ENCODE measurements around the gene ZNHIT1.
"Not testable (repeated sequence)": the region's sequence is repeated elsewhere in the genome, so short reads cannot be mapped to it uniquely, and the experiment has no call there.

DNA sequence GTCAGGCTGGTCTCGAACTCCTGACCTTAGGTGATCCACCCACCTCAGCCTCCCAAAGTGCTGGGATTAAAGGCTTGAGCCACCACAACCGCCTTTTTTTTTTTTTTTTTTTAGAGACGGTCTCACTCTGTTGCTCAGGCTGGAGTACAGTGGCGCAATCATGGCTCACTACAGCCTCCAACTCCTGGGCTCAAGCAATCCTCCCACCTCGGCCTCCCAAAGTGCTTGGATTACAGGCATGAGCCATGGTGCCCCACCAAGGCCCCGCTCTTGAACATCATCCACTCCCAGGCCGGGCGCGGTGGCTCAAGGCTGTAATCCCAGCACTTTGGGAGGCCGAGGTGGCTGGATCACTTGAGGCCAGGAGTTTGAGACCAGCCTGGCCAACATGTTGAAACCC lies 18.4 kb upstream of the ZNHIT1 start:
- TF ChIP-seq POLR2A (IDR thresholded peaks at IDR 0.05) = not testable (repeated sequence)
- TF ChIP-seq, protein P1, sequence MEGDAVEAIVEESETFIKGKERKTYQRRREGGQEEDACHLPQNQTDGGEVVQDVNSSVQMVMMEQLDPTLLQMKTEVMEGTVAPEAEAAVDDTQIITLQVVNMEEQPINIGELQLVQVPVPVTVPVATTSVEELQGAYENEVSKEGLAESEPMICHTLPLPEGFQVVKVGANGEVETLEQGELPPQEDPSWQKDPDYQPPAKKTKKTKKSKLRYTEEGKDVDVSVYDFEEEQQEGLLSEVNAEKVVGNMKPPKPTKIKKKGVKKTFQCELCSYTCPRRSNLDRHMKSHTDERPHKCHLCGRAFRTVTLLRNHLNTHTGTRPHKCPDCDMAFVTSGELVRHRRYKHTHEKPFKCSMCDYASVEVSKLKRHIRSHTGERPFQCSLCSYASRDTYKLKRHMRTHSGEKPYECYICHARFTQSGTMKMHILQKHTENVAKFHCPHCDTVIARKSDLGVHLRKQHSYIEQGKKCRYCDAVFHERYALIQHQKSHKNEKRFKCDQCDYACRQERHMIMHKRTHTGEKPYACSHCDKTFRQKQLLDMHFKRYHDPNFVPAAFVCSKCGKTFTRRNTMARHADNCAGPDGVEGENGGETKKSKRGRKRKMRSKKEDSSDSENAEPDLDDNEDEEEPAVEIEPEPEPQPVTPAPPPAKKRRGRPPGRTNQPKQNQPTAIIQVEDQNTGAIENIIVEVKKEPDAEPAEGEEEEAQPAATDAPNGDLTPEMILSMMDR (IDR thresholded peaks at IDR 0.05) = not testable (repeated sequence)

All from gastroesophageal sphincter (tissue), 3 donors.